Fibroblast of the aortic adventitia (primary cell): ENCODE results near the gene DRD2. TPM values are rescaled to one million over a fixed set of nuclear protein-coding genes. Genes with fewer than 3 reads are reported as not detected.

ENCODE experiments used
- DNase-seq: peaks from one replicate; pipeline ENCODE4 v3.0.0-alpha.2; 2010; ENCODE audit warnings: low read depth
- H3K4me3 ChIP-seq: 2 replicates; pipeline ENCODE4 v1.5.1; 2011; ENCODE audit warnings: low read depth, mild to moderate bottlenecking, control low read depth, low read length, moderate library complexity
- total RNA-seq: library from RNA; depleted of rRNA; stranded (reverse); fragments of >200 nt; gene quantifications from 2 replicates; pipeline ENCODE4 v1.2.3, GENCODE V29; 2012; ENCODE audit warnings: low replicate concordance
- TF ChIP-seq, protein P1 (sequence below): IDR thresholded peaks from 2 replicates; pipeline ENCODE4 v1.5.1; 2011; ENCODE audit warnings: mild to moderate bottlenecking, low read length, control low read depth, inconsistent platforms; ENCODE audit not compliant: insufficient read depth

Gene DRD2
- total RNA-seq, 1 donor: not detected

DNA sequence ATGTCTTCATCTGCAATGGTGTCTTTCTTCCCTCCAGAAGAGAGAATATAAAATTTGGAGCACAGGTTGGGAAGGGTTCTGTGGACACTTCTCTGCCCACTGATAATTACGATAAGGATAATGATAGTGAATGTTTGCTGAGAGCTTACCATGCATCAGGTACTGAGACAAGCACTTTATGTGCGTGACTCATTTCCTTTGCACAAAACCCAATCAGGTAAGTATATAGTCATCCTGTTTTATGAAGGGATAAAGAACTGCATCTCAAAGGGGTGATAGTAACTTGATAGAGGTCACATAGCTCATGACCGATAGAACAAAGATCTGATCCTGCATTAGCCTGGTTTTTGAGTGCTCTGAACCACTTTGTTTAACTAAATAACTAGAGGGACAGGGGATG lies 9.4 kb downstream of the DRD2 start:
- TF ChIP-seq, protein P1, sequence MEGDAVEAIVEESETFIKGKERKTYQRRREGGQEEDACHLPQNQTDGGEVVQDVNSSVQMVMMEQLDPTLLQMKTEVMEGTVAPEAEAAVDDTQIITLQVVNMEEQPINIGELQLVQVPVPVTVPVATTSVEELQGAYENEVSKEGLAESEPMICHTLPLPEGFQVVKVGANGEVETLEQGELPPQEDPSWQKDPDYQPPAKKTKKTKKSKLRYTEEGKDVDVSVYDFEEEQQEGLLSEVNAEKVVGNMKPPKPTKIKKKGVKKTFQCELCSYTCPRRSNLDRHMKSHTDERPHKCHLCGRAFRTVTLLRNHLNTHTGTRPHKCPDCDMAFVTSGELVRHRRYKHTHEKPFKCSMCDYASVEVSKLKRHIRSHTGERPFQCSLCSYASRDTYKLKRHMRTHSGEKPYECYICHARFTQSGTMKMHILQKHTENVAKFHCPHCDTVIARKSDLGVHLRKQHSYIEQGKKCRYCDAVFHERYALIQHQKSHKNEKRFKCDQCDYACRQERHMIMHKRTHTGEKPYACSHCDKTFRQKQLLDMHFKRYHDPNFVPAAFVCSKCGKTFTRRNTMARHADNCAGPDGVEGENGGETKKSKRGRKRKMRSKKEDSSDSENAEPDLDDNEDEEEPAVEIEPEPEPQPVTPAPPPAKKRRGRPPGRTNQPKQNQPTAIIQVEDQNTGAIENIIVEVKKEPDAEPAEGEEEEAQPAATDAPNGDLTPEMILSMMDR: no peak
- DNase-seq: no peak
- H3K4me3 ChIP-seq: no peak overlapping the region

DNA sequence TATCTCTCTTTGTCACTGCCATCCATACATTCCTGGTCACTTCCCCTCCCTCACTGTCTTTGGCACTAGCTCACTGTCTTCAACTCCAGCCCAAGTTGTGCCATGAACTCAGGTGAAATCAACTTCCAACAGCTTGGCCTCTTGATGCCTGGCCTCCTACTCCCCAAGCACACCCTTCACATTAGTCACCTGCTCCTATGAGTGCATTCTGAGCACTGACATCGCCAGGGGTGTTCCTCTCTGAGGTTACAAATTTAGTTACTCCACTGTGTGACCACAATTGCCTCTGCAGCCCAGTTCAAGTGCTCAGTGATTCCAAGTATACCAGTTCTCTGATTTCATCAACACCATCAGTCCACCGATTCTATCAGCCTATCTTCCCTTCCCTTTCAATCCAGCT lies 10.8 kb downstream of the DRD2 start:
- no peak for DNase-seq
- H3K4me3 ChIP-seq: no peak overlapping the region
- TF ChIP-seq, protein P1: no peak

GRCh38 chr11:113462830-113463229 lies 12.4 kb downstream of the DRD2 start:
- no peak for DNase-seq
- no peak overlapping the region for H3K4me3 ChIP-seq
- TF ChIP-seq, protein P1: no peak

GRCh38 chr11:113461639-113462038 lies 13.6 kb downstream of the DRD2 start:
- no peak overlapping the region for H3K4me3 ChIP-seq
- TF ChIP-seq, protein P1: no peak
- DNase-seq: no peak

DNA sequence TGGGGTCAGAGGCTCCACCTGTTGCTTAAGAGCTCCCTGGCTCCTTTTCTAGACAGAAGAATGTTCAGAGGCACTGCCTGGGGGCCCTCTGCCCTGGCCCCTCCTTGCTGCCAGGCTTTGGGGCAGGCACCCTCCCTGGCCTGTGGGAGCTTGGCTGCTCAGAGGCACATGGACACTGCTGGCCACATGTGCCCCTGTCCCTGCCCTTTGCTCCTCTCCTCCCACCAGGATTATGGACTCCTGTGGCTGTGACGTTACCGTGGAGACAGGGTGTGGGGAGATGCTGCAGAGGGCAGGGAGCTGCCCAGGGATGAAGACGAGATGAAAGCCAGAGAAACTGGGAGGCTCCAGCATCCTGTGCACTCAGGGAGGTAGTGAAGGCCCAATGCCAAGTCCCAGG lies 14.7 kb downstream of the DRD2 start:
- no peak for DNase-seq
- TF ChIP-seq, protein P1: no peak
- H3K4me3 ChIP-seq: no peak overlapping the region

DNA sequence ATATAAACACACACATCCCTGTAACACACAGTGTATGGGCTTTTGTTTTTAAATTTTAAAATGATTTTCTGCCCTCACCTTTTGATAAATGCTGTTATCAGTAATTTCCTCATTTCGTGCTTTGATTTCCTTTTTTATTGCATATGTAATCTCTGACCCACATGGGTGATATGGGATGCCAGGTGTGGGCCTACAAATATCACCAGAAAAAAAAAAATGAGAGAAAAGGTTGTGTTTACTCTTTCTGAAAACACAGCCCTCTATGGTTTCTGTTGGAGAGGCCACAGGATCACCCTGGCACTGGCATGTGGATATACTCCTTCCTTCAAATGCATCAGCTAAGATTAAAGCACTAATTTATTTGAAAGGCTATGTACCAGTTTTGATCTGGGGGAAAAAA lies 17.0 kb downstream of the DRD2 start:
- no peak for DNase-seq
- H3K4me3 ChIP-seq: no peak overlapping the region
- TF ChIP-seq, protein P1: no peak

DNA sequence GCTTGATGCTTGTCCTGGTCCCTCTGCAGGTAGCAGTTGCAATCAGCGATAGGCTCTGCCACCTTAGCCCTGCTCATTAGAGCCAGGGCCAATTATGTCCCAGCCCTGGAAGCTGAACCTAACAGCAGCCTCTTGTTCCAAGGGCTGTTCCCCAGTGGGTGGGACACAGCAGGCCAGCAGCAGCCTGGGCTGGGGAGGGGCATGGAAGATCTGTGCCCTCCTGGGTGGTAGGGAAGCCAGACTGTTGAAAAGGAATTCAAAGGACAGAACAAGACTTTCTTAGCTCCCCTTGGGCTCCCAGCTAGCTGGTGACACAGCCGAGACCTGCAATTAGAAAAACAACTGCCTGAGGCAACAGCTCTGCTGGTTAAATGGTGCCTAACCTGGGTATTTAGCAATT lies 17.4 kb downstream of the DRD2 start:
- TF ChIP-seq, protein P1: no peak
- H3K4me3 ChIP-seq: no peak overlapping the region
- DNase-seq: no peak
